Measurements from ENCODE around the gene PCDHGA1.
"Not testable (repeated sequence)": the region's sequence is repeated elsewhere in the genome, so short reads cannot be mapped to it uniquely, and the experiment has no call there.

PCDHGA1 gene

DNA sequence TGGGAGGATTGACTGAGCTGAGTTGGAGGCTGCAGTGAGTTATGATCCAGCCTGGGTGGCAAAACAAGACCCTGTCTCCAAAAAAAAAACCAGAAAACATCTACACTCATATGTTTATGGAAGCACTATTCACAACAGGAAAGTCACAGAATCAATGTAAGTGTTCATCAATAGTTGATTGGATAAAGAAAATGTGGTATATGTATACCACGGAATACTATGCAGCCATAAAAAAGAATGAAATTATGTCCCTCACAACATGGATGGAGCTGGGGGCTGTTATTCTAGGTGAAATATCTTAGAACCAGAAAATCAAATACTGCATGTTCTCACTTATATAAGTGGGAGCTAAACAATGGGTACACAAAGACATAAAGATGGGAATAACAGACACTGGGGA is 23.7 kb upstream of the PCDHGA1 start:
- Histone ChIP-seq H3K79me2 (ENCODE audit: control insufficient read depth, low read length) (peaks cover 16% of the 10 kb centered on the region), H3F3A (ENCODE audit: control insufficient read depth, insufficient read depth) (no peaks in the 10 kb centered on the region), H3K9me3 (ENCODE audit: control insufficient read depth, insufficient read depth, low read length) (peaks cover 22% of the 10 kb centered on the region; the same call in 1 of the 2 replicates), H3K4me2 (ENCODE audit: low read length) (no peak overlapping the region), H3K9me2 (replicated peaks; ENCODE audit: control insufficient read depth, low read length) (no peaks in the 10 kb centered on the region), H4K20me1 (ENCODE audit: control insufficient read depth, insufficient read depth, low read depth, low read length) (no peaks in the 10 kb centered on the region), H3K4me3 (ENCODE audit: low read length) (no peak overlapping the region), H3K27me3 (ENCODE audit: control insufficient read depth, low read length) (no peaks in the 10 kb centered on the region), H3K27ac (ENCODE audit: low read depth, low read length) (no peak overlapping the region), H3K4me1 (ENCODE audit: control insufficient read depth, low read length) (no peaks in the 10 kb centered on the region), H3K36me3 (ENCODE audit: control insufficient read depth, low read length) (peaks cover 3% of the 10 kb centered on the region; the same call in 1 of the 2 replicates)
- TF ChIP-seq, protein P1, sequence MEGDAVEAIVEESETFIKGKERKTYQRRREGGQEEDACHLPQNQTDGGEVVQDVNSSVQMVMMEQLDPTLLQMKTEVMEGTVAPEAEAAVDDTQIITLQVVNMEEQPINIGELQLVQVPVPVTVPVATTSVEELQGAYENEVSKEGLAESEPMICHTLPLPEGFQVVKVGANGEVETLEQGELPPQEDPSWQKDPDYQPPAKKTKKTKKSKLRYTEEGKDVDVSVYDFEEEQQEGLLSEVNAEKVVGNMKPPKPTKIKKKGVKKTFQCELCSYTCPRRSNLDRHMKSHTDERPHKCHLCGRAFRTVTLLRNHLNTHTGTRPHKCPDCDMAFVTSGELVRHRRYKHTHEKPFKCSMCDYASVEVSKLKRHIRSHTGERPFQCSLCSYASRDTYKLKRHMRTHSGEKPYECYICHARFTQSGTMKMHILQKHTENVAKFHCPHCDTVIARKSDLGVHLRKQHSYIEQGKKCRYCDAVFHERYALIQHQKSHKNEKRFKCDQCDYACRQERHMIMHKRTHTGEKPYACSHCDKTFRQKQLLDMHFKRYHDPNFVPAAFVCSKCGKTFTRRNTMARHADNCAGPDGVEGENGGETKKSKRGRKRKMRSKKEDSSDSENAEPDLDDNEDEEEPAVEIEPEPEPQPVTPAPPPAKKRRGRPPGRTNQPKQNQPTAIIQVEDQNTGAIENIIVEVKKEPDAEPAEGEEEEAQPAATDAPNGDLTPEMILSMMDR (IDR thresholded peaks at IDR 0.05; ENCODE audit: low read depth, low read length, poor library complexity, severe bottlenecking) = no peak
- no peak for TF ChIP-seq EZH2phosphoT487 (IDR thresholded peaks at IDR 0.05; ENCODE audit: borderline replicate concordance, low read length)

DNA sequence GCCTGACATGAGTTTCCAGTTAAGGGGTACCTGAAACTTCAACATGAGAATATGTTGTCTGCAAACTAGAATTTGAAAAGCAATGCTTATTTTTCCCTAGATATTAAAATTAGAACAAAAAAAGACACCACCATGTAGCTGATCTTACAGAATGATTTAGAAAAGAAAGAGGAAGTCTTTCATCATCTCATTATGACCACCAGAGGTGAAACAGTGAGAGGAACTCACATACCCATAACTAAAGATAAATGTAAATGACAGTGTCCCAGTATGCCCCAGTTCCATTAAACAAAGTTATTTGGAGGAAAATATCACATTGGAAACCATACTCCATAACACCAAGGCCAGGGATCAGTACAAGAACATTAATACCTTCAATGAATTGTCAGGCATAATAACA is 16.6 kb upstream of the PCDHGA1 start:
- Histone ChIP-seq H3K27ac (ENCODE audit: low read depth, low read length) (no peak overlapping the region), H3K79me2 (ENCODE audit: control insufficient read depth, low read length) (peaks cover 76% of the 10 kb centered on the region), H3K4me1 (ENCODE audit: control insufficient read depth, low read length) (peaks cover 6% of the 10 kb centered on the region), H3K27me3 (ENCODE audit: control insufficient read depth, low read length) (no peaks in the 10 kb centered on the region), H3K4me3 (ENCODE audit: low read length) (no peak overlapping the region), H3F3A (ENCODE audit: control insufficient read depth, insufficient read depth) (no peaks in the 10 kb centered on the region), H3K9me2 (replicated peaks; ENCODE audit: control insufficient read depth, low read length) (no peaks in the 10 kb centered on the region), H4K20me1 (ENCODE audit: control insufficient read depth, insufficient read depth, low read depth, low read length) (no peaks in the 10 kb centered on the region), H3K9me3 (ENCODE audit: control insufficient read depth, insufficient read depth, low read length) (peaks cover 37% of the 10 kb centered on the region), H3K36me3 (ENCODE audit: control insufficient read depth, low read length) (peaks cover 60% of the 10 kb centered on the region), H3K4me2 (ENCODE audit: low read length) (no peak overlapping the region)
- TF ChIP-seq, protein P1 (IDR thresholded peaks at IDR 0.05; ENCODE audit: low read depth, low read length, poor library complexity, severe bottlenecking) = no peak
- no peak for TF ChIP-seq EZH2phosphoT487 (IDR thresholded peaks at IDR 0.05; ENCODE audit: borderline replicate concordance, low read length)

DNA sequence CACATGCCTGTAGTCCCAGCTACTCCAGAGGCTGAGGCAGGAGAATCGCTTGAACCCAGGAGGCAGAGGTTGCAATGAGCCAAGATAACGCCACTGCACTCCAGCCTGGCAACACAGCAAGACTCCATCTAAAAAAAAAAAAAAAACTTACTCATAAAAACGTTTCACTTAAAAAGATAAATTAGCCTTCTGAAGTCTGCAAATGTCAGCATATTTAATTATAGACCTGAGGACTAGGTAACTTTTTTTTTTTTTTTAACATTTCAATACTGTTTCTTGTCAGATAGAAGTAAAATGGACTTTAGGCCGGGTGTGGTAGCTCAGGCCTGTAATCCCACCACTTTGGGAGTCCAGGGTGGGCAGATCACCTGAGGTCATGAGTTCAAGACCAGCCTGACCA is 13.4 kb upstream of the PCDHGA1 start:
- Histone ChIP-seq H3K9me3 (ENCODE audit: control insufficient read depth, insufficient read depth, low read length) (peaks cover 51% of the 10 kb centered on the region), H3K79me2 (ENCODE audit: control insufficient read depth, low read length) (peaks cover 83% of the 10 kb centered on the region), H3K36me3 (ENCODE audit: control insufficient read depth, low read length) (peaks cover 72% of the 10 kb centered on the region), H3K4me1 (ENCODE audit: control insufficient read depth, low read length) (peaks cover 27% of the 10 kb centered on the region)
- not testable (repeated sequence) for H3K27me3 ChIP-seq (ENCODE audit: control insufficient read depth, low read length); H3K27ac ChIP-seq (ENCODE audit: low read depth, low read length); H3K9me2 ChIP-seq (replicated peaks; ENCODE audit: control insufficient read depth, low read length); H4K20me1 ChIP-seq (ENCODE audit: control insufficient read depth, insufficient read depth, low read depth, low read length); H3K4me3 ChIP-seq (ENCODE audit: low read length); H3F3A ChIP-seq (ENCODE audit: control insufficient read depth, insufficient read depth); H3K4me2 ChIP-seq (ENCODE audit: low read length)

DNA sequence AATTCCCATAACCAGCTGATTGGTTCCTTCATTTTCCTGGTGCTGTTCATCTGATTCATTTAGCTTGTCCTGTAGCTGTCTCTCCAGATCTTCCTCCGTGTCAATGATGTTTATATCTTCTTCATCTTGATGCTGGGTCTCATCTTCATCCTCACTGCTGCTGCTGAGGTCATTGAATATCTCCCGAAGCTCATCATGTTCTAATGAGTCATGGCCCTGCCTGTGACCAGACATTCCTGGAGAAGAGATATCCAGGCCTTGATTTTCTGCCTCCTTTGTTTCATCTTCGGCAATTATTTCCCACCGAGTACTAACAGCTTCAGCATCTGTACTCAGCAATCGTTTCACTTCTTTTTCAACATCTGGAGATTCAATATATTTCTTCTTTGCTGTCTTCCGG is 11.1 kb upstream of the PCDHGA1 start:
- Histone ChIP-seq H3K36me3 (ENCODE audit: control insufficient read depth, low read length) (peaks cover 58% of the 10 kb centered on the region), H3K4me1 (ENCODE audit: control insufficient read depth, low read length) (peaks cover 28% of the 10 kb centered on the region), H3K9me2 (replicated peaks; ENCODE audit: control insufficient read depth, low read length) (no peaks in the 10 kb centered on the region), H3K9me3 (ENCODE audit: control insufficient read depth, insufficient read depth, low read length) (peaks cover 50% of the 10 kb centered on the region), H3K4me2 (ENCODE audit: low read length) (peak overlapping the region; percentile 66), H3K4me3 (ENCODE audit: low read length) (peak overlapping the region; percentile 82), H3K27ac (ENCODE audit: low read depth, low read length) (no peak overlapping the region), H3K27me3 (ENCODE audit: control insufficient read depth, low read length) (no peaks in the 10 kb centered on the region), H3K79me2 (ENCODE audit: control insufficient read depth, low read length) (peaks cover 63% of the 10 kb centered on the region), H4K20me1 (ENCODE audit: control insufficient read depth, insufficient read depth, low read depth, low read length) (no peaks in the 10 kb centered on the region), H3F3A (ENCODE audit: control insufficient read depth, insufficient read depth) (no peaks in the 10 kb centered on the region)
- TF ChIP-seq, protein P1 (IDR thresholded peaks at IDR 0.05; ENCODE audit: low read depth, low read length, poor library complexity, severe bottlenecking) = no peak
- TF ChIP-seq EZH2phosphoT487 (IDR thresholded peaks at IDR 0.05; ENCODE audit: borderline replicate concordance, low read length) = no peak

Data from DOHH2 (cell line).